IPS DF 6.9 (cell line): ENCODE data around the gene SLC28A1.

Source experiments
- DNase-seq: peaks from one replicate; pipeline ENCODE4 v3.0.0-alpha.2; 2013; ENCODE audit warnings: low read depth, low spot score
- H3K27ac ChIP-seq: one replicate; pipeline ENCODE4 v1.5.1; 2013; ENCODE audit warnings: low read length, control low read depth
- H3K27me3 ChIP-seq: 2 replicates; pipeline ENCODE4 v1.6.1; 2013; ENCODE audit warnings: mild to moderate bottlenecking, low read length; ENCODE audit not compliant: control insufficient read depth, insufficient read depth
- H3K36me3 ChIP-seq: 2 replicates; pipeline ENCODE4 v1.6.1; 2013; ENCODE audit warnings: low read length; ENCODE audit not compliant: control insufficient read depth, insufficient read depth
- H3K4me1 ChIP-seq: 2 replicates; pipeline ENCODE4 v1.6.1; 2013; ENCODE audit warnings: low read length; ENCODE audit not compliant: control insufficient read depth, insufficient read depth
- H3K4me3 ChIP-seq: 2 replicates; pipeline ENCODE4 v1.5.1; 2013; ENCODE audit warnings: mild to moderate bottlenecking, low read length
- H3K9me3 ChIP-seq: 2 replicates; pipeline ENCODE4 v1.6.1; 2013; ENCODE audit warnings: low read length, inconsistent platforms; ENCODE audit not compliant: control insufficient read depth, insufficient read depth
- WGBS: extraction: QIAGEN DNeasy Blood & Tissue Kit; methylation state at CpG from one replicate; pipeline ENCODE4 v1.1.7; 2013; ENCODE audit warnings: mixed read lengths, missing lambda C conversion rate; ENCODE audit not compliant: insufficient read length, insufficient coverage; 5-methylcytosine and 5-hydroxymethylcytosine counted together

SLC28A1 gene

DNA sequence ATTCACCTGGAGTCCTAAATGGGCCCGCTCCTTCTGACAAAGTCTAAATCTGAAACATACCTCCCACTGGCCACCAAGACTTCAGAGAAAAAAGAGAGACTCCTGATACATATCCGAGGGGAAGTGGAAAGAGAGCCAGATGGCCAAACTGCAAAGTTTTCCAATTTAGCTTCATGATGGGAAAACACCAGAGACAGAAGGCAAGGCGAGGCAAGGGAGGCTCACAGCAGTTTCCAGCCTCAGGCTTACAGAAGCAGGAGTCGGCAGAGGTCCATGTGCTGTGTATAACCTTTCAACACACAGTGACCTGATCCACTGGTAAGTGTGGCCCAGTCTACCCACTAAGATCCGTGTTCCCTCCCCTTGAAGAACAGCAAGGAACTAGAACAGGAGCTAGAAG, 67.3 kb downstream of the SLC28A1 start:
- H3K27me3 ChIP-seq = no peaks in the 10 kb centered on the region
- no CpG with 5 or more reads among the region's 5 CpGs for WGBS
- no peaks in the 10 kb centered on the region for H3K36me3 ChIP-seq
- H3K4me3 ChIP-seq = no peak overlapping the region
- H3K27ac ChIP-seq = no peak overlapping the region
- no peaks in the 10 kb centered on the region for H3K9me3 ChIP-seq
- DNase-seq = no peak
- peaks cover 3% of the 10 kb centered on the region; the same call in 1 of the 2 replicates for H3K4me1 ChIP-seq

DNA sequence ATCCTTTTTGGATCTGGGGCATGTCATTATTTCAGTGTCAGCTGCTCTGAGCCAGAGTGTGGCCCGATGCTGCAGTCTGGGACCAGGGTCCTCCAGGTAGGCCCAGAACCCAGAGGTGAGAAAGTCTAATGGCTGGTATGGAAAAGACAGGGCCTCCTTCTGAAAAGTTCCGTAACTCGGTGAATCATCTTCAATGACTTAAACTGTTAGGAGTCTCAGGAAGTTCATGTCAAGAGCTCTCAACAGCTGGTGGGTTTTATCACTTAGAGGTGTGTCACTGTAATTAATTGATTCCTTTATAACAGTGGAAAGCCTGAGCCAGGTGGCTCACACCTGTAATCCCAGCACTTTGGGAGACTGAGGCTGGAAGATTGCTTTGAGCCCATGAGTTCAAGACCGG, 68.7 kb downstream of the SLC28A1 start:
- no peaks in the 10 kb centered on the region for H3K9me3 ChIP-seq
- no peaks in the 10 kb centered on the region for H3K36me3 ChIP-seq
- no peak overlapping the region for H3K27ac ChIP-seq
- WGBS = no CpG with 5 or more reads among the region's 4 CpGs
- H3K4me1 ChIP-seq = peaks cover 3% of the 10 kb centered on the region; the same call in 1 of the 2 replicates
- no peaks in the 10 kb centered on the region for H3K27me3 ChIP-seq
- DNase-seq = no peak
- H3K4me3 ChIP-seq = no peak overlapping the region

DNA sequence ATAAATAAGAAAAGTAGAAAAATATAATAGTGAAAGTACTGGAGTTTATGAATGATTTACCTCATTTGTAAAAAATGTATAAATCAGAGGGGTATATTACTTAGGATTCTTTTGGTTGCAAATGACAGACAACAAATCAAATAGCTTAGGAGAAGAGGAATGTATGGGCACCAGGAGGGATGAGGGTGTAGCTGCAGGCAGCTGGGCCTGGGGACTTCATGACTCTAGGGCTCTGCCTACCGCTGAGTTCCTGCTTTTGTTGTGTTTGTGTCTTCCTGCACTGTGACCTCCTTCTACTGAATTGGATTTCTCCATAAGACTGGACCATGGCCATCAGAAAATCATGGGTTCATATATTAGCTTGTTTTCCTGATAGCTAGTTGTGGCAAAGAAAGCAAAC, 69.3 kb downstream of the SLC28A1 start:
- Histone ChIP-seq H3K4me1 (peaks cover 3% of the 10 kb centered on the region; the same call in 1 of the 2 replicates), H3K36me3 (no peaks in the 10 kb centered on the region), H3K9me3 (no peaks in the 10 kb centered on the region), H3K27ac (no peak overlapping the region), H3K4me3 (no peak overlapping the region), H3K27me3 (no peaks in the 10 kb centered on the region)
- WGBS = no CpG with 5 or more reads among the region's 1 CpG
- no peak for DNase-seq

DNA sequence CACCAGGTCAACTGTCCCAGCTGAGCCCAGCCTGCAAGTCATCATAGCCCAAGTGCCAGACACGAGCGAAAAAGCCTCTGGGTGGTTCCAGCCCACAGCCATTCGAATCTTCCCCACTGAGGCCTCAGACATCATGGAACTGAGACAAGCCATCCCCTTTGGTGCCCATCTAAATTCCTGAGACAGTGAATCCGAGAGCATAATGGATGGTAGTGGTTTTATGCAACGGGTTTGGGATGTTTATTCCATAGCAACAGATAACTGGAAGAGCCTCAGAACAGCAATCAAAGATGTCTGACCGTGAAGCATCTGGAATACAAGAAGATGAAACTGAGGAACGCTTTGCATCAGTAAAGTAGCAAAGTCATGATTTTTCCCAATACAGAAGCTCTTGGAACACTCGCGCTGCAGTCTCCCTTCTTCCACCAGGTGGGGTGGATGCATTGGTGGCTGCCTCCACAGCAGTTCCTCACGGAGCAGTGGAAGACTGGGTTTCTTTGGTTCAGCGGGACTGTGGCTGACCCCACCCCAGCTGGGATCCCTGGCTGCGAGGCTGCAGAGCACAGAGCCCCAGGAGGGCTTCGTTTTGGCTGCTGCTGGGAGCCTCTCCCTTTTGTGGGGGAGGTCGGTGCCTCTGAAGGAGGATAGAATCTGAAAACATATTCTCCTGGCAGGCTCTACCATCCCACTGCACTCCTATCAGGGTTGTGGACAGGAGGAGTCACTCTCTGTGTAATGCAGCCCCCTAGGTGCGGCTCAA, 70.8 kb downstream of the SLC28A1 start:
- Histone ChIP-seq H3K27me3 (no peaks in the 10 kb centered on the region), H3K4me1 (peaks cover 4% of the 10 kb centered on the region), H3K4me3 (no peak overlapping the region), H3K9me3 (no peaks in the 10 kb centered on the region), H3K36me3 (no peaks in the 10 kb centered on the region), H3K27ac (no peak overlapping the region)
- no peak for DNase-seq
- WGBS = no CpG with 5 or more reads among the region's 15 CpGs

DNA sequence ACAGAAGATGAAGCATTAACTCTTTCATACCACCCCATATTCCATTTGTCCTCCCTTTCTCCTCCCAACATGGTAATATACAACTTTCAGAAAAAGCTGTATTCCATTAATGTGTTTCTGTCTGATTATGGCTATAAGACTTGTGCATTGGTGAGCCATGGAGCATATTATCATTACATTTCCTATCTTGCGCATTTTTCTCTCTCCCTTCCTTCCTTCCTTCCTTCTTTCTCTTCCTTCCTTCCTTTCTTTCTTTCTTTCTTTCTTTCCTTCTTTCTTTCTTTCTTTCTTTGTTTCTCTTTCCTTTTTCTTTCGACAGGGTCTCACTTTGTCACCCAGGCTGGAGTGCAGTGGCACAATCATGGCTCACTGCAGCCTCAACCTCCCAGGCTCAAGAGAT, 71.7 kb downstream of the SLC28A1 start:
- no peaks in the 10 kb centered on the region for H3K27me3 ChIP-seq
- DNase-seq = no peak
- H3K4me3 ChIP-seq = no peak overlapping the region
- WGBS = no CpG with 5 or more reads among the region's 2 CpGs
- H3K36me3 ChIP-seq = no peaks in the 10 kb centered on the region
- peaks cover 5% of the 10 kb centered on the region for H3K4me1 ChIP-seq
- H3K27ac ChIP-seq = no peak overlapping the region
- no peaks in the 10 kb centered on the region for H3K9me3 ChIP-seq

DNA sequence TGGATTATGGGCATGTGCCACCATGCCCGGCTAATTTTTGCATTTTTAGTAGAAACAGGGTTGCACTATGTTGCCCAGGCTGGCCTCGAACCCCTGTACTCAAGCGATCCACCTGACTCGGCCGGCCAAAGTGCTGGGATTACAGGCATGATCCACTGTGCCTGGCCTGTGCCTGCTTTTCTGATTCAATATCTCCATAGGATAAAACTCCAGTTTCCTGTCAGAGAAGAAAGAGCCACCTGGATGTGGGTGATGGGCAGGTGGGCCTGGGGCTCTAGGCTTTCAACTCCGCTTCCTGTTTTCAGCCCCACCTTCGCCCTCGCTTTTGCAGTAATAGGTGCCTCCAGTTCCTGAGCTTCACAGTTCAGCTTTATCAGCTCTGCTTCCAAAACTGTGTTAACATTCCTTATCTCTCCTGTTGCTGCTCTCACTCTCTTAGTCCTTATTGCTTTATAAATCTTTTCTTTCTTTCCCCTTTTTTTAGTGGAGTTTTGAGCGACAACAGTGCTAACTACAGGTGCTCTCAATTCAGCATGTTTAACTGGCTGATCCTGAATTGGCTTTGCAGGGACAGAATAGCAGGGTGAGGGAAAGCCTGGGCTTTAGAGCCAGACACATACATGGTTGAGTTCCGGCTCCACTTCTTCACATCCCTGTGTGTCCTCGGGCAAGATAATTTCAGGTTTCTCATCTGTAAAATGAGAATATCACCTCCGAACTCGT, 76.1 kb downstream of the SLC28A1 start:
- Histone ChIP-seq H3K4me3 (no peak overlapping the region), H3K9me3 (no peaks in the 10 kb centered on the region), H3K4me1 (peaks cover 4% of the 10 kb centered on the region), H3K27ac (no peak overlapping the region), H3K36me3 (no peaks in the 10 kb centered on the region), H3K27me3 (no peaks in the 10 kb centered on the region)
- WGBS = no CpG with 5 or more reads among the region's 13 CpGs
- no peak for DNase-seq

DNA sequence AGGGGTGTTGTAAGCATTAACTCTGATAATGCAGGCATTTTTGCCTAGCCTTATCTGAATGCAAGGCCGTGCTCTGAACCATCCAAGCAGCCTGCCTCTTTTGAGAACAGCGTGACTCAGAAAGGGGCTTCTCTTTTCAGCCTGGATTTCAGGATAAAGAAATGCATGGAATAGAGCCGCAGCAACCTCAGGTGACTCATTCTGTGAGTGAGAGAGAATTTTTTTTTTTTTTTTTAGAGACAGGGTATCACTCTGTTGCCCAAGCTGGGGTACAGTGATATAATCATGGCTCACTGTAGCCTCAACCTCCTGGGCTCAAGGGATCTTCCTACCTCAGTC, 76.6 kb downstream of the SLC28A1 start:
- WGBS = no CpG with 5 or more reads among the region's 3 CpGs
- Histone ChIP-seq H3K27ac (no peak overlapping the region), H3K27me3 (no peaks in the 10 kb centered on the region), H3K4me1 (peaks cover 2% of the 10 kb centered on the region; the same call in 1 of the 2 replicates), H3K36me3 (no peaks in the 10 kb centered on the region), H3K4me3 (no peak overlapping the region), H3K9me3 (no peaks in the 10 kb centered on the region)
- DNase-seq = no peak

DNA sequence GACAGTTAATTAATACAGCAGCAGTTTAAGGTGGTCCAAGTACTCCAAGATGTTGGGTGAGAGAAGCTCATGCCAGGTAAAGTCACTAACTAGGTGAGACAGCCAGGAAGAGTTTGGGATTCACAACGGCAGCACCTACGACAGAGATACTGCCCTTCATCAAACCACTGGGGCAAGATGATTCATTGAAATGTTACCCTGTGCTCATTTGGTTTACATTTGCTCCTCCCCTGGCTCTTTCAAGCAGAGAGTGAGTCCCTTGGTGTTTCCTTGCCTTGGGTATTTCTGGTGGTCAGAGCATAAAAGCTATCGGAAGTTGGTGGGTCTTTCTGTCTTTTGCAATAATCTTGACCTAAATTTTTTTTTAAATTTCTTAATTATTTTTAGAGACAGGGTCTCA, 77.2 kb downstream of the SLC28A1 start:
- Histone ChIP-seq H3K4me3 (no peak overlapping the region), H3K27ac (no peak overlapping the region), H3K9me3 (no peaks in the 10 kb centered on the region), H3K36me3 (no peaks in the 10 kb centered on the region), H3K27me3 (no peaks in the 10 kb centered on the region), H3K4me1 (peaks cover 2% of the 10 kb centered on the region; the same call in 1 of the 2 replicates)
- no peak for DNase-seq
- no CpG with 5 or more reads among the region's 3 CpGs for WGBS

DNA sequence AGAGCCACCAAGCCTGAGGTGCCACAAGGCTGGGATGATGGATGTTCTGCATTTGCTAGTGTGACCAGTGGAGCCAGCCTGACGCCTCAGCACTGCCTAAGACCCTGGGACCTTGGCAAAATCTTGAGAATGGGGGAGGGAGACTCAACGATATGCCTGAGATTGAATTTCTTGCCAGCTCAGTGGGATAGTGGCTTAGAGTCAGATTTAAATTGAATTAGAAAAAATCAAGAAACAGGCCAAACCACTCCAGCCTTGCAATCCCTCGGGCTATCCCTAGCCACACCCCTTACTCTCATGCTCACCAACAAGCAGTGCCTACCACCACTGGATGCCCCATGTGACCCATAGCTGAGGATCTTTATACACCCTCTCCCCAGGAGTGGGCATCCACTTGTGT, 78.5 kb downstream of the SLC28A1 start:
- no CpG with 5 or more reads among the region's 3 CpGs for WGBS
- Histone ChIP-seq H3K4me1 (peaks cover 2% of the 10 kb centered on the region; the same call in 1 of the 2 replicates), H3K36me3 (no peaks in the 10 kb centered on the region)

DNA sequence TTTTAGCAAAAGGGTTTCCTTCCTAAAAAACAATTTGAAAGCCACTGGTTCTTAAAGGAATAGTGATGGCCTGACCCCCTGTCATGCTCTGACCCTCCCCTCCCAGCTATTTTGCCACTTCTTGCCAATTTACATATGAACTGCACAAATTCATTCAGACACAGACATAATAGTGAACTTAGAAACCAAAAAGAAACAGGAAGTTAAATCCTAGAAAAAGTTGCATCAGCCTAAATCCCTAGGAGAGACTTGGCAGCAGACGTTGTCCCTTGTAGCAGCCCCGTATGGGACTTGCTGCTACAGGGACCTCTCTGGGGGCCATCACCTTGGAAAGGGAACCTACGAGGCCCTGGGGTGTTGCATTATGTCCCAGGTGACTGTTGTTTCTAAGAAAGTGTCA, 82.9 kb downstream of the SLC28A1 start:
- H3K36me3 ChIP-seq = no peaks in the 10 kb centered on the region
- H3K9me3 ChIP-seq = no peaks in the 10 kb centered on the region
- H3K27me3 ChIP-seq = no peaks in the 10 kb centered on the region
- WGBS = no CpG with 5 or more reads among the region's 3 CpGs
- no peaks in the 10 kb centered on the region; the same call in 1 of the 2 replicates for H3K4me1 ChIP-seq
- no peak for DNase-seq
- H3K4me3 ChIP-seq = no peak overlapping the region
- no peak overlapping the region for H3K27ac ChIP-seq

More for the DNA sequence above, 78.5 kb downstream of the SLC28A1 start:
- DNase-seq = no peak
- no peak overlapping the region for H3K4me3 ChIP-seq
- H3K27ac ChIP-seq = no peak overlapping the region
- H3K9me3 ChIP-seq = no peaks in the 10 kb centered on the region
- no peaks in the 10 kb centered on the region for H3K27me3 ChIP-seq
